SU-DHL-6 (cell line): ENCODE results near the gene CGB7.
A peak's percentile ranks its signal among the peaks of the same experiment; 100 is the strongest.
"Not testable (repeated sequence)": the region's sequence is repeated elsewhere in the genome, so short reads cannot be mapped to it uniquely, and the experiment has no call there.

Experiments
- H2AFZ ChIP-seq: fragments of 200-600 bp; sonication (generic); 2 replicates; pipeline ENCODE4 v1.6.1; 2014; ENCODE audit warnings: low read depth, mild to moderate bottlenecking, moderate library complexity, mixed read lengths, antibody characterized with exemption, low read length; ENCODE audit not compliant: severe bottlenecking
- H3F3A ChIP-seq: fragments of 200-600 bp; shearing (Covaris generic); 2 replicates; pipeline ENCODE4 v1.6.0; 2016; ENCODE audit warnings: antibody characterized with exemption, mild to moderate bottlenecking; ENCODE audit not compliant: insufficient read depth
- H3K27ac ChIP-seq: fragments of 200-600 bp; sonication (generic); 2 replicates; pipeline ENCODE4 v1.5.1; 2016; ENCODE audit warnings: low read depth, mild to moderate bottlenecking, low read length, moderate library complexity, mixed read lengths
- H3K27me3 ChIP-seq: fragments of 200-600 bp; sonication (generic), shearing (Covaris generic); 2 replicates; pipeline ENCODE4 v1.6.0; 2014; ENCODE audit warnings: mild to moderate bottlenecking, low read length
- H3K36me3 ChIP-seq: fragments of 200-600 bp; sonication (generic); 2 replicates; pipeline ENCODE4 v1.6.1; 2014; ENCODE audit warnings: mild to moderate bottlenecking, low read length, mixed read lengths
- H3K4me2 ChIP-seq: fragments of 300-600, 200-600 bp; shearing (Covaris generic), sonication (generic); 2 replicates; pipeline ENCODE4 v1.6.0; 2014; ENCODE audit warnings: low read length, low read depth, mild to moderate bottlenecking; ENCODE audit not compliant: poor library complexity, severe bottlenecking
- H3K4me3 ChIP-seq: fragments of 200-600 bp; sonication (generic); 2 replicates; pipeline ENCODE4 v1.5.1; 2014; ENCODE audit warnings: antibody characterized with exemption, low read length, mild to moderate bottlenecking, mixed read lengths; ENCODE audit not compliant: insufficient read depth, poor library complexity, severe bottlenecking
- H3K79me2 ChIP-seq: fragments of 200-600 bp; sonication (generic); 2 replicates; pipeline ENCODE4 v1.6.1; 2014; ENCODE audit warnings: mild to moderate bottlenecking, low read length, moderate library complexity; ENCODE audit not compliant: insufficient read depth
- H3K9ac ChIP-seq: fragments of 200-600 bp; sonication (generic); 2 replicates; pipeline ENCODE4 v1.7.0; 2014; ENCODE audit warnings: mild to moderate bottlenecking, low read length
- H3K9me2 ChIP-seq: fragments of 200-600 bp; sonication (generic); replicated peaks from 2 replicates; pipeline ENCODE4 v1.6.1; 2014; ENCODE audit warnings: low read length; ENCODE audit not compliant: insufficient read depth
- H3K9me3 ChIP-seq: fragments of 200-600 bp; sonication (generic); 2 replicates; pipeline ENCODE4 v1.6.1; 2014; ENCODE audit warnings: low read length, mixed read lengths; ENCODE audit not compliant: insufficient read depth
- H4K20me1 ChIP-seq: fragments of 200-600 bp; sonication (generic); 2 replicates; pipeline ENCODE4 v1.6.1; 2014; ENCODE audit warnings: low read depth, mild to moderate bottlenecking, antibody characterized with exemption, low read length, moderate library complexity, mixed read lengths
- EZH2phosphoT487 ChIP-seq: fragments of 200-600 bp; sonication (generic), shearing (Covaris generic); conservative IDR thresholded peaks from 2 replicates; pipeline ENCODE4 v1.6.1; 2018; ENCODE audit warnings: mild to moderate bottlenecking, antibody characterized with exemption, low read length, moderate library complexity, mixed read lengths
- TF ChIP-seq, protein P1 (sequence below): fragments of 200-600 bp; sonication (generic); IDR thresholded peaks from one replicate; pipeline ENCODE4 v1.5.1; 2017; ENCODE audit warnings: antibody characterized with exemption, mild to moderate bottlenecking, low read length, moderate library complexity; ENCODE audit not compliant: insufficient read depth, poor library complexity, severe bottlenecking

The CGB7 gene

DNA sequence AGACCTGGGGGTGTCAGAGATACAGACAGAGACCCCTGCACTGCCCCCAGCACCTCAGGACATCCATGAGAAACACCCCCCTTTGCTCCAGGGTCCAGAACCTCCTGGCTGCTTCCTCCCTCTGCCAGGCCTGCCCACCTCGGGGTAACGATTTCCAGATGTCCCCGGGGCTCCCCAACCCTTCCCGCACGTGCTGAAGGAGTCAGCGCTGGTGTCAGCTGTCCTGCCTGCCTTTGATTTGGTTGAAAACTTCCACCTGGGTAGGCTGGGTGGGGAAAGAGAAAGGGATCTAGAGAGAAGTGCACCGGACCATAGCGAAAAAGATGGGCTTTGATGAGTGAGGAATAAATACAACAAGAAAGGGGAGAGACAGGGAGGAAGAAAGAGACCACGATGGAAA, 1.5 kb upstream of the CGB7 start:
- Histone ChIP-seq H3K4me2 (no peak overlapping the region), H3F3A (no peaks in the 10 kb centered on the region), H4K20me1 (no peaks in the 10 kb centered on the region), H2AFZ (no peak overlapping the region), H3K9me3 (no peaks in the 10 kb centered on the region), H3K36me3 (no peaks in the 10 kb centered on the region), H3K79me2 (no peaks in the 10 kb centered on the region), H3K9me2 (no peaks in the 10 kb centered on the region), H3K27me3 (no peaks in the 10 kb centered on the region), H3K9ac (no peak overlapping the region), H3K27ac (no peak overlapping the region), H3K4me3 (no peak overlapping the region)
- no peak for TF ChIP-seq EZH2phosphoT487
- TF ChIP-seq, protein P1, sequence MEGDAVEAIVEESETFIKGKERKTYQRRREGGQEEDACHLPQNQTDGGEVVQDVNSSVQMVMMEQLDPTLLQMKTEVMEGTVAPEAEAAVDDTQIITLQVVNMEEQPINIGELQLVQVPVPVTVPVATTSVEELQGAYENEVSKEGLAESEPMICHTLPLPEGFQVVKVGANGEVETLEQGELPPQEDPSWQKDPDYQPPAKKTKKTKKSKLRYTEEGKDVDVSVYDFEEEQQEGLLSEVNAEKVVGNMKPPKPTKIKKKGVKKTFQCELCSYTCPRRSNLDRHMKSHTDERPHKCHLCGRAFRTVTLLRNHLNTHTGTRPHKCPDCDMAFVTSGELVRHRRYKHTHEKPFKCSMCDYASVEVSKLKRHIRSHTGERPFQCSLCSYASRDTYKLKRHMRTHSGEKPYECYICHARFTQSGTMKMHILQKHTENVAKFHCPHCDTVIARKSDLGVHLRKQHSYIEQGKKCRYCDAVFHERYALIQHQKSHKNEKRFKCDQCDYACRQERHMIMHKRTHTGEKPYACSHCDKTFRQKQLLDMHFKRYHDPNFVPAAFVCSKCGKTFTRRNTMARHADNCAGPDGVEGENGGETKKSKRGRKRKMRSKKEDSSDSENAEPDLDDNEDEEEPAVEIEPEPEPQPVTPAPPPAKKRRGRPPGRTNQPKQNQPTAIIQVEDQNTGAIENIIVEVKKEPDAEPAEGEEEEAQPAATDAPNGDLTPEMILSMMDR = no peak

DNA sequence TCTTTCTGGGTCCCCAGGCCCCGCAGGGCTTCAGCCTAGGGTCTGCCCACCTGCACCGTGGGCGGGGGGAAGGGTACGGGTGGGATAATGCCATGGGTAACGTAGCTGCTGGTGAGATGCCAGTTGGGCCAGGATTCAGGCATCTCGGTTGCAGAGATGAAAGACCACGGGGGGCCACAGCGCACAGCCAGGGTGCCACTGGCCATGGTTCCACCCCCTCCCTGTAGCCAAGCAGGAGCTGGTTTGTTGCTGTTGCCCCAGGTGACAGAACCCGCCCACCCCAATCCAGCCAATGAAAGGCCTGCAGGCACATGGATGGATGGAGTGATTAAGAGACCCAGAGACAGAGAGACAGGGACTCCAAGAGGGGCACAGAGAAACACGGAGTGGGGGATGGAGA, 1.0 kb upstream of the CGB7 start:
- Histone ChIP-seq H2AFZ (no peak overlapping the region), H3K4me3 (no peak overlapping the region), H3K9ac (no peak overlapping the region), H3K27me3 (no peaks in the 10 kb centered on the region), H3K9me3 (no peaks in the 10 kb centered on the region), H3K36me3 (no peaks in the 10 kb centered on the region), H3F3A (no peaks in the 10 kb centered on the region), H3K27ac (no peak overlapping the region), H3K4me2 (no peak overlapping the region), H3K79me2 (no peaks in the 10 kb centered on the region), H3K9me2 (no peaks in the 10 kb centered on the region), H4K20me1 (no peaks in the 10 kb centered on the region)
- TF ChIP-seq, protein P1 = no peak
- no peak for TF ChIP-seq EZH2phosphoT487

GRCh38 chr19:49056902-49057596, 500 bp downstream of the CGB7 start:
- not testable (repeated sequence) for H3F3A ChIP-seq, H3K4me2 ChIP-seq, H3K9me2 ChIP-seq, H3K4me3 ChIP-seq, H3K27me3 ChIP-seq, H3K9me3 ChIP-seq, H3K27ac ChIP-seq, H4K20me1 ChIP-seq, H2AFZ ChIP-seq, H3K9ac ChIP-seq, H3K36me3 ChIP-seq, H3K79me2 ChIP-seq

- H3K4me2 ChIP-seq = peak overlapping the region; percentile 65
- H3K9ac ChIP-seq = 0 out of 2 replicates have a peak overlapping the region, but pooled peaks have one; percentile 21
- H3F3A ChIP-seq = no peaks in the 10 kb centered on the region
- H3K36me3 ChIP-seq = no peaks in the 10 kb centered on the region
- H3K4me3 ChIP-seq = peak overlapping the region; percentile 45
- no peak overlapping the region for H3K27ac ChIP-seq
- H4K20me1 ChIP-seq = no peaks in the 10 kb centered on the region
- no peaks in the 10 kb centered on the region for H3K9me2 ChIP-seq
- TF ChIP-seq, protein P1 = no peak
- TF ChIP-seq EZH2phosphoT487 = no peak
- no peaks in the 10 kb centered on the region for H3K9me3 ChIP-seq
- H3K27me3 ChIP-seq = no peaks in the 10 kb centered on the region
- H3K79me2 ChIP-seq = no peaks in the 10 kb centered on the region
- H2AFZ ChIP-seq = peak overlapping the region; percentile 98
Measured at GRCh38 chr19:49056101-49056901, 1.2 kb downstream of the CGB7 start.

- not testable (repeated sequence) for H3K4me2 ChIP-seq, H3K9me2 ChIP-seq, H2AFZ ChIP-seq, H3K79me2 ChIP-seq, H3K9me3 ChIP-seq, H3K4me3 ChIP-seq, H3K36me3 ChIP-seq, H3F3A ChIP-seq, H3K9ac ChIP-seq, H3K27me3 ChIP-seq, H3K27ac ChIP-seq, H4K20me1 ChIP-seq
Measured at GRCh38 chr19:49050376-49051033, 7.0 kb downstream of the CGB7 start.
